ENCODE data around the gene KCNF1. TPM values are rescaled to one million over a fixed set of nuclear protein-coding genes. Genes with fewer than 3 reads are reported as not detected.

The KCNF1 gene
- total RNA-seq, 4 donors from 2014 or later, result not detected

DNA sequence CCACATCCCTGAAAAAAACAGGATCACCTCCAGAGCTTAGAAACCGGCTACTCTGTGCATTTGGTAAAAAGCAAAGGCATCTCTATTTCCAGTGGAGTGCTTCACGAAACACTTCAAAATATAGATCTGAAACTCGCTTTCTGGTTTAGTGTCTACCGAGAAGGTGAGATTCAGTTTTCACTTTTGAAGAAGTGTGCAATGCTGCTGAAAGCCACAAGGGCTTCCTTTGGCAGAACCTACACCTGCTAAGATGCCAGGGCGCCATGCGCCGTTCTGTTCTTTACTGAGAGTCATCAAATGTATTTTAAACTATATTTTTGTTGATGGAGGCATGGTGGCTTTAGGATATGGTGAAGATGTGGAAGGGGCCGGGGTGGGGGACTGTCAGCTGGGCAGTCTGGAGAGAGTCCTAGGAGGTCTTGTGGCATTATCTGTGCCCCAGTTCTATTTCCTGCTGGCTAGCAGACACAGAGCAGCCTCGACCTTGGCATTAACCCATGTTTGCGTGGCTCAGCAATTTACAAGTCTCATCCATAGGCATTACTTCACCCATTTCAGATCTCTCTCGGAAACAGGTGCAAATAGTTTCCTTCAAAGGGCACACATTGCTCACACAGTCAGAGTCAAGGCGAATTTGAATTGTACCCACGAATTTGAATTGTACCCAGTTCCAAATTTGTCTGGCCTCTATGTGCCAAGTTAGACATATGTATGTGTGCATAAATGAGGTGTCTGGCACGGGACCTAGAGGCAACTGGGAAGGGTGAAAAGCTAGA is 46.7 kb upstream of the KCNF1 start:
- Histone ChIP-seq H3K4me1 (no peaks in the 10 kb centered on the region), H3K27ac (no peak overlapping the region), H3K27me3 (peaks cover 25% of the 10 kb centered on the region), H3K36me3 (no peaks in the 10 kb centered on the region), H3K9me3 (no peaks in the 10 kb centered on the region), H3K4me3 (no peak overlapping the region)
- TF ChIP-seq POLR2A (IDR thresholded peaks at IDR 0.05), result no peak
- no peak for DNase-seq (ENCODE audit: low spot score in 2 of 2)
- 77% methylated on average over 14 of the region's 14 CpGs for WGBS

DNA sequence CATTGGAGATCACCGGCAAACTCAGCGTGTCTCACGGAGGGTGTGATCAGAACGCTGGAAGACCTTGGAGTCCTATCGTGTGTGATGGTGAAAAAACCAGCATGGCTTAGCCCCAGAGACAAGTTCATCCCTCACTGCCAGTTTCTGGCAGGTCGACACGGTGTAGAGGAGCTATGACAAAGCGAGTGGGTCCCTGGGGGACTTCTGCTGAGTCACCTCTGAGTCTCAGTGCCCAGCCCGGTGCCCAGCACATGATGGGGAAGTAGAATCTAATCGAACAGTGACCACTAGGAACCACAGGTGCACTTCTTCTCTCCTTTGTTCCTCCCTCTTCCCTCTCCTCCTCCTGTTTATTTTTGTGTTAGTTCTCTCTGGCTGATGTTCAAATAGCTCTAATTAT is 45.9 kb upstream of the KCNF1 start:
- DNase-seq (ENCODE audit: low spot score in 2 of 2), result no peak
- H3K27me3 ChIP-seq, result peaks cover 25% of the 10 kb centered on the region
- no peaks in the 10 kb centered on the region for H3K4me1 ChIP-seq
- H3K9me3 ChIP-seq, result no peaks in the 10 kb centered on the region
- H3K36me3 ChIP-seq, result no peaks in the 10 kb centered on the region
- H3K4me3 ChIP-seq, result no peak overlapping the region
- no peak for TF ChIP-seq POLR2A (IDR thresholded peaks at IDR 0.05)
- no peak for TF ChIP-seq CTCF (IDR thresholded peaks at IDR 0.05)
- TF ChIP-seq POLR2AphosphoS5 (IDR thresholded peaks at IDR 0.05), result no peak
- no peak for TF ChIP-seq EP300 (IDR thresholded peaks at IDR 0.05)
- no peak overlapping the region for H3K27ac ChIP-seq
- 74% methylated on average over 10 of the region's 10 CpGs for WGBS

- 56% methylated on average over 6 of the region's 6 CpGs for WGBS
- no peak overlapping the region for H3K27ac ChIP-seq
- DNase-seq (ENCODE audit: low spot score in 2 of 2), result no peak
- H3K4me3 ChIP-seq, result no peak overlapping the region
- no peaks in the 10 kb centered on the region for H3K36me3 ChIP-seq
- H3K27me3 ChIP-seq, result peaks cover 18% of the 10 kb centered on the region
- TF ChIP-seq POLR2AphosphoS5 (IDR thresholded peaks at IDR 0.05) (no peak), POLR2A (IDR thresholded peaks at IDR 0.05) (no peak), EP300 (IDR thresholded peaks at IDR 0.05) (no peak), CTCF (IDR thresholded peaks at IDR 0.05) (no peak)
- H3K9me3 ChIP-seq, result no peaks in the 10 kb centered on the region
- no peaks in the 10 kb centered on the region for H3K4me1 ChIP-seq
These were observed 43.9 kb upstream of the KCNF1 start for GRCh38 chr2:10867692-10868420.

DNA sequence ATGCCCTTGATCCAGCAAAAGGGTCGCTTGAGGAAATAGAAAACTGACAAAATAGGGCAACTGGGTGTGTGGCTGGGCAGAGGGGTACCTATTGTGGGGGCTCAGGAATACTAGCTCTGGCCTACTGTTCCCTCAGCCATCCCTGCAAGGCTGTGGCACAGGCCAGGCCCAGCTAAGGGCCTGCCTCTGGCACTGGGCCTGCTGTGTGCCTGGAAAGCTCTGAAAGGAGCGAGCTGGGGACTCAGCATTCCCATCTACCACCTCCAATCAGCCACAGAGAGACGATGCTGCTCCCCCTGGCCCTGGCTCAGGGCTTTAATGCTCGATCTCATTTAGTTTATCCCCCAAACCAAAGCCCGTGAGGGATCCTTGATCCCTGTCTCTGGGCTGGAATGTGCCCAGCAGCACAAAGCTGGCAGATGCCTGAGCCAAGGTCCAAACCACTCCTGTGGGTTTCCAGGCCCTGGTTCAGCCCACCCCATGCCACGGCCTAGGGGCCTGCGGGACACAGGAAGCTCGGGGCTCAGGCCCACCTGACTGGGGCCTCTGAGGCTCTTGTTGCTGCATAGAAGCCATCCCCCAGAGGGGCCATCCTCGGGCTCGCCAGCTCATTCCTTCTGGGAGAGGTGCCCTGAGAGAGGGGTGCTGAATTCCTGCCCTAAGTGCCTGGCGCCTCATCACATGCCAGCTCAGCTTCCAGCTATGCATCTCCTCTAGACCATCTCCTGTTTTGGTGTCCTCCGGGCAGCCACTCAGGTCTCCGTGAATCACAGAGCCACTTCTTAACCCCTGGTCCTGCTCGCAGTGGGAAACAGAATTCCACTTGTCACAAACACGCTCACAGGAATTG is 43.0 kb upstream of the KCNF1 start:
- Histone ChIP-seq H3K27me3 (peaks cover 10% of the 10 kb centered on the region), H3K4me1 (no peaks in the 10 kb centered on the region), H3K4me3 (no peak overlapping the region), H3K9me3 (no peaks in the 10 kb centered on the region), H3K27ac (no peak overlapping the region), H3K36me3 (no peaks in the 10 kb centered on the region)
- TF ChIP-seq POLR2AphosphoS5 (IDR thresholded peaks at IDR 0.05), result no peak
- no peak for TF ChIP-seq POLR2A (IDR thresholded peaks at IDR 0.05)
- TF ChIP-seq CTCF (IDR thresholded peaks at IDR 0.05), result no peak
- TF ChIP-seq EP300 (IDR thresholded peaks at IDR 0.05), result no peak
- 90% methylated on average over 11 of the region's 15 CpGs for WGBS
- no peak for DNase-seq (ENCODE audit: low spot score in 2 of 2)

DNA sequence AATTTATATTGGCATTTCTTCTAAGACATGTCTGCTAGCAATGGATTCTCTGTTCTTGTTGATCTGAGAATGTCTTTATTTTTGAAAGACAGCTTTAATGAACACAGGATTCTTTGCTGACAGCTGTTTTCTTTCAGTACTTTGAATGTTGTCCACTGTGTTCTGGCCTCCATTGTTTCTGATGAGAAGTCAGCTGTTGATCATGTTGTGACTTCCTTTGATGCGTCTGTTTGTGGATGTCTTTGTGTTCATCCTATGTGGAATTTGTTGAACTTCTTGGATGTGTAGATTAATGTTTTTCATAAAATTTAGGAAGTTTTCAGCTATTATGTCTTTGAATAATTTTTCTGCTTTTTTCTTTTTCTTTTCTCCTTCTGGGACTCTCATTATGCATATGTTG is 39.8 kb upstream of the KCNF1 start:
- TF ChIP-seq EP300 (IDR thresholded peaks at IDR 0.05) (no peak), CTCF (IDR thresholded peaks at IDR 0.05) (no peak), POLR2AphosphoS5 (IDR thresholded peaks at IDR 0.05) (no peak), POLR2A (IDR thresholded peaks at IDR 0.05) (no peak)
- H3K36me3 ChIP-seq, result no peaks in the 10 kb centered on the region
- H3K4me1 ChIP-seq, result no peaks in the 10 kb centered on the region
- H3K27ac ChIP-seq, result no peak overlapping the region
- H3K4me3 ChIP-seq, result no peak overlapping the region
- H3K27me3 ChIP-seq, result no peaks in the 10 kb centered on the region
- H3K9me3 ChIP-seq, result no peaks in the 10 kb centered on the region
- DNase-seq (ENCODE audit: low spot score in 2 of 2), result no peak
- 91% methylated on average over 1 of the region's 1 CpG for WGBS
